GM23338 (cell line): ENCODE results near the gene KNOP1.

Experiments used
- CREB1 ChIP-seq: fragments of 250-450 bp; sonication (Bioruptor Pico); IDR thresholded peaks from 2 replicates; pipeline ENCODE4 v1.5.0; 2020; ENCODE audit warnings: low read depth, mild to moderate bottlenecking, moderate library complexity
- CTCF ChIP-seq, 2 experiments: fragments of 200-600 bp in 1 of 2; sonication (generic) in 1 of 2; conservative IDR thresholded peaks; 2 replicates each; pipeline versions ENCODE4 v1.5.1 to v1.6.1; 2016 to 2017; ENCODE audit warnings: antibody characterized with exemption in 2 of 2, low read depth in 2 of 2, mild to moderate bottlenecking in 2 of 2, moderate library complexity in 1 of 2
- EZH2 ChIP-seq: fragments of 200-600 bp; sonication (generic); IDR thresholded peaks from one replicate; pipeline ENCODE4 v1.8.0; 2017; ENCODE audit warnings: antibody characterized with exemption, mild to moderate bottlenecking, low read depth; ENCODE audit not compliant: unreplicated experiment
- EZH2phosphoT487 ChIP-seq: fragments of 200-600 bp; sonication (generic); IDR thresholded peaks from one replicate; pipeline ENCODE4 v1.8.1; 2018; ENCODE audit warnings: antibody characterized with exemption; ENCODE audit not compliant: unreplicated experiment
- JUNB ChIP-seq: IDR thresholded peaks from one replicate; pipeline ENCODE4 v1.6.1; 2016; ENCODE audit warnings: antibody characterized with exemption; ENCODE audit not compliant: unreplicated experiment
- NANOG ChIP-seq: IDR thresholded peaks from 2 replicates; pipeline ENCODE4 v1.6.1; 2016; ENCODE audit warnings: antibody characterized with exemption, borderline replicate concordance
- POLR2AphosphoS5 ChIP-seq: IDR thresholded peaks from 2 replicates; pipeline ENCODE4 v1.6.1; 2016; ENCODE audit warnings: antibody characterized with exemption, low read depth
- REST ChIP-seq: IDR thresholded peaks from one replicate; pipeline ENCODE4 v1.6.1; 2018; ENCODE audit warnings: antibody characterized with exemption; ENCODE audit not compliant: unreplicated experiment
- ZNF331 ChIP-seq: fragments of 250-450 bp; sonication (Bioruptor Pico); IDR thresholded peaks from 2 replicates; pipeline ENCODE4 v1.5.0; 2020; ENCODE audit warnings: low read depth, mild to moderate bottlenecking, moderate library complexity
- TF ChIP-seq, protein P1 (sequence below): IDR thresholded peaks from 2 replicates; pipeline ENCODE4 v1.6.1; 2016; ENCODE audit warnings: antibody characterized with exemption

DNA sequence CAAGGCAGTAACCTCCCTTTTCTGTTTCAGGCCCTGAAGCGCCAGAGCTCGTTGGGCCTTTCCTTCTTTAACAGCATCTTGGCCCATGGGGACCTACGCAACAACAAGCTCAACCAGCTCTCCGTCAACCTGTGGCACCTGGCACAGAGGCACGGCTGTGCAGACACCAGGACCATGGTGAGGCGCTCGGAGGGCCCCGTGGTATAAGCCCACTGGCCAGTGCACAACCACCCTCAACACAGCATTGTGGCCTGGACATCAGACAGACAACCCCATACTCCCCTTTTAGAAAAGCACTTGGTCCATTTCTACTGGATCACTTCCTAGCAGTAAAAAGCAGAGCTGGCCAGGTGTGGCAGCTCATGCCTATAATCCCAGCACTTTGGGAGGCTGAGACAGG lies 18.6 kb downstream of the KNOP1 start:
- TF ChIP-seq CTCF (conservative IDR thresholded peaks at IDR 0.05; ENCODE audit: low read depth in 2 of 2) (no peak), EZH2 (no peak), CREB1 (CRISPR knock-in tag) (no peak), POLR2AphosphoS5 (0 out of 2 replicates have a peak, but pooled peaks have one; percentile 19), JUNB (no peak), EZH2phosphoT487 (no peak), ZNF331 (CRISPR knock-in tag) (no peak), REST (no peak), NANOG (no peak)
- TF ChIP-seq, protein P1, sequence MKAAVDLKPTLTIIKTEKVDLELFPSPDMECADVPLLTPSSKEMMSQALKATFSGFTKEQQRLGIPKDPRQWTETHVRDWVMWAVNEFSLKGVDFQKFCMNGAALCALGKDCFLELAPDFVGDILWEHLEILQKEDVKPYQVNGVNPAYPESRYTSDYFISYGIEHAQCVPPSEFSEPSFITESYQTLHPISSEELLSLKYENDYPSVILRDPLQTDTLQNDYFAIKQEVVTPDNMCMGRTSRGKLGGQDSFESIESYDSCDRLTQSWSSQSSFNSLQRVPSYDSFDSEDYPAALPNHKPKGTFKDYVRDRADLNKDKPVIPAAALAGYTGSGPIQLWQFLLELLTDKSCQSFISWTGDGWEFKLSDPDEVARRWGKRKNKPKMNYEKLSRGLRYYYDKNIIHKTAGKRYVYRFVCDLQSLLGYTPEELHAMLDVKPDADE: no peak
